ENCODE data around the gene FHIT. TPM values are rescaled to one million over a fixed set of nuclear protein-coding genes. Genes with fewer than 3 reads are reported as not detected.

FHIT gene
- total and polyA plus RNA-seq, 2 experiments from 2014 or later = 9.7 to 16.2 TPM

- 96% methylated on average over 1 of the region's 1 CpG for WGBS (ENCODE audit: low lambda C conversion rate, missing lambda C conversion rate)
- TF ChIP-seq CTCF (IDR thresholded peaks at IDR 0.05; ENCODE audit: poor library complexity) (no peak), EZH2phosphoT487 (IDR thresholded peaks at IDR 0.05; ENCODE audit: low read depth, severe bottlenecking, unreplicated experiment) (no peak), EZH2 (IDR thresholded peaks at IDR 0.05; ENCODE audit: borderline replicate concordance) (no peak)
- Histone ChIP-seq H3K4me2 (no peak overlapping the region), H3K9me2 (replicated peaks; ENCODE audit: insufficient read depth) (no peaks in the 10 kb centered on the region), H3K4me3 (no peak overlapping the region), H4K20me1 (ENCODE audit: insufficient read depth, poor library complexity, severe bottlenecking) (no peaks in the 10 kb centered on the region), H3K9me3 (ENCODE audit: low read depth) (no peaks in the 10 kb centered on the region), H3K27me3 (no peaks in the 10 kb centered on the region), H3K4me1 (ENCODE audit: insufficient read depth) (no peaks in the 10 kb centered on the region), H3K27ac (no peak overlapping the region), H3K36me3 (replicated peaks; ENCODE audit: insufficient read depth, low read depth) (no peaks in the 10 kb centered on the region), H2AFZ (no peak overlapping the region), H3K79me2 (no peaks in the 10 kb centered on the region)
- DNase-seq (ENCODE audit: low spot score) = no peak
Observed at GRCh38 chr3:60578936-60579335, 672.3 kb downstream of the FHIT start.

- no peaks in the 10 kb centered on the region for H3K9me3 ChIP-seq (ENCODE audit: low read depth)
- no peaks in the 10 kb centered on the region for H3K4me1 ChIP-seq (ENCODE audit: insufficient read depth)
- no peaks in the 10 kb centered on the region for H3K27me3 ChIP-seq
- H3K27ac ChIP-seq = no peak overlapping the region
- no peaks in the 10 kb centered on the region for H4K20me1 ChIP-seq (ENCODE audit: insufficient read depth, poor library complexity, severe bottlenecking)
- H3K4me2 ChIP-seq = no peak overlapping the region
- H3K79me2 ChIP-seq = no peaks in the 10 kb centered on the region
- H3K4me3 ChIP-seq = no peak overlapping the region
- no peaks in the 10 kb centered on the region for H3K36me3 ChIP-seq (replicated peaks; ENCODE audit: insufficient read depth, low read depth)
- no peak for TF ChIP-seq EZH2phosphoT487 (IDR thresholded peaks at IDR 0.05; ENCODE audit: low read depth, severe bottlenecking, unreplicated experiment)
- no peak for TF ChIP-seq EZH2 (IDR thresholded peaks at IDR 0.05; ENCODE audit: borderline replicate concordance)
- no peak for TF ChIP-seq CTCF (IDR thresholded peaks at IDR 0.05; ENCODE audit: poor library complexity)
- DNase-seq (ENCODE audit: low spot score) = no peak
- no peak overlapping the region for H2AFZ ChIP-seq
- no peaks in the 10 kb centered on the region for H3K9me2 ChIP-seq (replicated peaks; ENCODE audit: insufficient read depth)
- WGBS (ENCODE audit: low lambda C conversion rate, missing lambda C conversion rate) = 84% methylated on average over 4 of the region's 4 CpGs
Observed at GRCh38 chr3:60577601-60578000, 673.7 kb downstream of the FHIT start.

DNA sequence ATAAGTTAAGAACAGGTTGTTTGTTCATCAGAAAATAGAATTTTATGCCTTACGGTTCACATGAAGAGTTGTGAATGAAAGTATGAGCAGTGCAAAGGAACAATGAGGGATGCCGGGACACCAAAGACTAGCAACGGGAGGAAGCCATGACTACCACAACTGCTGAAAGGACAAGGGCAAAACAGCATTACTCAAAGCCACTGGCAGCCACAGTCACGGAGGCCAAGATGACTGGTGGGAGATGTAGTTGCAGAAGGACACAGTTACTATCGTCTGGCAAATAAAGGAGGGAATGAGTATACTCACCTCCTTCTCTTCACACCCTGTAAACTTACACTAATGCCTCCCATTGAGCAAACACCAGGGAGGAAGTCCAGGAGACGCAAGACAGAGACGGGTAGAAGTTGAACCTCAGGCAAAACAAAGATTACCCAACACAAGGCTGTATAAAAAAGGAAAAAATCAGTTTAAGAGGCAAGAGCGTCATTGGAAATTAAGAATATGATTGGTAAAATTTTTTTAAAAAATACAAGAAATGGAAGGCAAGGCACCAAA, 675.5 kb downstream of the FHIT start:
- TF ChIP-seq EZH2phosphoT487 (IDR thresholded peaks at IDR 0.05; ENCODE audit: low read depth, severe bottlenecking, unreplicated experiment) (no peak), EZH2 (IDR thresholded peaks at IDR 0.05; ENCODE audit: borderline replicate concordance) (no peak), CTCF (IDR thresholded peaks at IDR 0.05; ENCODE audit: poor library complexity) (no peak)
- 69% methylated on average over 8 of the region's 8 CpGs for WGBS (ENCODE audit: low lambda C conversion rate, missing lambda C conversion rate)
- no peaks in the 10 kb centered on the region for H3K4me1 ChIP-seq (ENCODE audit: insufficient read depth)

More for the DNA sequence above, 675.5 kb downstream of the FHIT start:
- no peak overlapping the region for H3K4me3 ChIP-seq
- H3K79me2 ChIP-seq = no peaks in the 10 kb centered on the region
- H3K27me3 ChIP-seq = no peaks in the 10 kb centered on the region
- H2AFZ ChIP-seq = no peak overlapping the region
- H3K4me2 ChIP-seq = no peak overlapping the region
- H3K9me3 ChIP-seq (ENCODE audit: low read depth) = no peaks in the 10 kb centered on the region
- no peaks in the 10 kb centered on the region for H3K36me3 ChIP-seq (replicated peaks; ENCODE audit: insufficient read depth, low read depth)
- no peak for DNase-seq (ENCODE audit: low spot score)
- no peaks in the 10 kb centered on the region for H3K9me2 ChIP-seq (replicated peaks; ENCODE audit: insufficient read depth)
- no peak overlapping the region for H3K27ac ChIP-seq
- no peaks in the 10 kb centered on the region for H4K20me1 ChIP-seq (ENCODE audit: insufficient read depth, poor library complexity, severe bottlenecking)

Measured in hepatocyte (in vitro differentiated cells).